GM19328 (cell line): ENCODE data around the gene MAN2B2.

Source experiments
- ATAC-seq: cut with Tn5 transposase; IDR thresholded peaks from one replicate; pipeline ENCODE4 v1.9.1; 2021; ENCODE audit warnings: mild to moderate bottlenecking, moderate library complexity; ENCODE audit not compliant: unreplicated experiment

Gene MAN2B2

GRCh38 chr4:6546091-6546490, 28.9 kb upstream of the MAN2B2 start:
- ATAC-seq = no peak

- no peak for ATAC-seq
Observed at GRCh38 chr4:6546681-6547447, 28.1 kb upstream of the MAN2B2 start.

- ATAC-seq = no peak
Observed at GRCh38 chr4:6548201-6548881, 26.6 kb upstream of the MAN2B2 start.

- no peak for ATAC-seq
Observed at GRCh38 chr4:6548882-6549230, 26.1 kb upstream of the MAN2B2 start.

- no peak for ATAC-seq
Observed at GRCh38 chr4:6549445-6549844, 25.5 kb upstream of the MAN2B2 start.

- ATAC-seq = no peak
Observed at GRCh38 chr4:6549890-6550620, 24.9 kb upstream of the MAN2B2 start.

GRCh38 chr4:6550821-6551220, 24.2 kb upstream of the MAN2B2 start:
- ATAC-seq = no peak

- ATAC-seq = no peak
Observed at GRCh38 chr4:6551660-6552059, 23.3 kb upstream of the MAN2B2 start.

GRCh38 chr4:6555519-6555918, 19.5 kb upstream of the MAN2B2 start:
- no peak for ATAC-seq

- no peak for ATAC-seq
Observed at GRCh38 chr4:6556263-6556662, 18.7 kb upstream of the MAN2B2 start.

GRCh38 chr4:6557185-6557584, 17.8 kb upstream of the MAN2B2 start:
- no peak for ATAC-seq

GRCh38 chr4:6557856-6558255, 17.1 kb upstream of the MAN2B2 start:
- ATAC-seq = no peak

- ATAC-seq = no peak
Observed at GRCh38 chr4:6560416-6561172, 14.4 kb upstream of the MAN2B2 start.

GRCh38 chr4:6561173-6561516, 13.8 kb upstream of the MAN2B2 start:
- no peak for ATAC-seq

GRCh38 chr4:6561706-6562371, 13.2 kb upstream of the MAN2B2 start:
- no peak for ATAC-seq

GRCh38 chr4:6562931-6563901, 11.8 kb upstream of the MAN2B2 start:
- no peak for ATAC-seq

- ATAC-seq = no peak
Observed at GRCh38 chr4:6563935-6564645, 10.9 kb upstream of the MAN2B2 start.

GRCh38 chr4:6565691-6566390, 9.1 kb upstream of the MAN2B2 start:
- no peak for ATAC-seq
